Neural cell (in vitro differentiated cells): ENCODE data around the gene ZWILCH. TPM values are rescaled to one million over a fixed set of nuclear protein-coding genes. Genes with fewer than 3 reads are reported as not detected.

Source experiments
- H2AFZ ChIP-seq: fragments of 200-600, 300-800 bp; sonication (generic), shearing (Covaris generic); 2 replicates; pipeline ENCODE4 v1.6.0; 2014; ENCODE audit warnings: low read depth, mild to moderate bottlenecking, antibody characterized with exemption, low read length, moderate library complexity
- H3F3A ChIP-seq: fragments of 200-600 bp; shearing (Covaris generic); 2 replicates; pipeline ENCODE4 v1.6.1; 2016; ENCODE audit warnings: mild to moderate bottlenecking, moderate library complexity, mixed read lengths, antibody characterized with exemption, low read length; ENCODE audit not compliant: insufficient read depth, poor library complexity, severe bottlenecking
- H3K27ac ChIP-seq: fragments of 200-600, 300-800 bp; sonication (generic), shearing (Covaris generic); 2 replicates; pipeline ENCODE4 v1.5.1; 2014; ENCODE audit warnings: mild to moderate bottlenecking, low read length, moderate library complexity
- H3K27me3 ChIP-seq: fragments of 300-800, 200-600 bp; sonication (generic), shearing (Covaris generic); 2 replicates; pipeline ENCODE4 v1.6.0; 2014; ENCODE audit warnings: mild to moderate bottlenecking, low read depth, low read length, moderate library complexity; ENCODE audit not compliant: insufficient read depth
- H3K36me3 ChIP-seq: fragments of 300-800, 200-600 bp; sonication (generic), shearing (Covaris generic); 2 replicates; pipeline ENCODE4 v1.5.1; 2014; ENCODE audit warnings: mild to moderate bottlenecking, antibody characterized with exemption, low read length, moderate library complexity; ENCODE audit not compliant: insufficient read depth
- H3K4me2 ChIP-seq: fragments of 300-800, 200-600 bp; sonication (generic), shearing (Covaris generic); 2 replicates; pipeline ENCODE4 v1.6.0; 2014; ENCODE audit warnings: mild to moderate bottlenecking, low read length
- H3K4me3 ChIP-seq: fragments of 300-800, 200-600 bp; sonication (generic), shearing (Covaris generic); 2 replicates; pipeline ENCODE4 v1.5.1; 2014; ENCODE audit warnings: mild to moderate bottlenecking, low read length, moderate library complexity
- H3K79me2 ChIP-seq: fragments of 200-600 bp; shearing (Covaris generic); replicated peaks from 2 replicates; pipeline ENCODE4 v1.6.0; 2014; ENCODE audit warnings: mild to moderate bottlenecking, low read length, moderate library complexity; ENCODE audit not compliant: insufficient read depth
- H3K9ac ChIP-seq: fragments of 300-800, 200-600 bp; sonication (generic), shearing (Covaris generic); 2 replicates; pipeline ENCODE4 v1.6.1; 2016; ENCODE audit warnings: mild to moderate bottlenecking, low read length, mixed read lengths
- H3K9me2 ChIP-seq: fragments of 200-600 bp; shearing (Covaris generic); 2 replicates; pipeline ENCODE4 v1.6.1; 2016; ENCODE audit warnings: mild to moderate bottlenecking, low read length, mixed read lengths; ENCODE audit not compliant: insufficient read depth
- H3K9me3 ChIP-seq: fragments of 200-600, 300-800 bp; sonication (generic), shearing (Covaris generic); 2 replicates; pipeline ENCODE4 v1.6.1; 2016; ENCODE audit warnings: mild to moderate bottlenecking, mixed run types, low read length, moderate library complexity, mixed read lengths
- H4K20me1 ChIP-seq: fragments of 200-600 bp; shearing (Covaris generic); 2 replicates; pipeline ENCODE4 v1.6.1; 2016; ENCODE audit warnings: mild to moderate bottlenecking, mixed run types; ENCODE audit not compliant: insufficient read depth
- EP300 ChIP-seq: fragments of 450-650 bp; conservative IDR thresholded peaks from 2 replicates; pipeline ENCODE4 v1.6.1; 2014; ENCODE audit warnings: antibody characterized with exemption, mild to moderate bottlenecking, moderate library complexity; ENCODE audit not compliant: poor library complexity, severe bottlenecking
- EZH2 ChIP-seq: fragments of 200-600, 300-800 bp; shearing (Covaris generic), sonication (generic); IDR thresholded peaks from 2 replicates; pipeline ENCODE4 v1.6.1; 2014; ENCODE audit warnings: antibody characterized with exemption, low read length, borderline replicate concordance, mild to moderate bottlenecking; ENCODE audit not compliant: insufficient read depth, poor library complexity, severe bottlenecking
- MXI1 ChIP-seq: fragments of 450-650 bp; conservative IDR thresholded peaks from 2 replicates; pipeline ENCODE4 v1.6.1; 2014; ENCODE audit warnings: antibody characterized with exemption, mild to moderate bottlenecking; ENCODE audit not compliant: poor library complexity, severe bottlenecking
- POLR2AphosphoS5 ChIP-seq: IDR thresholded peaks from 2 replicates; pipeline ENCODE4 v1.6.1; 2012
- RAD21 ChIP-seq: fragments of 450-650 bp; conservative IDR thresholded peaks from 2 replicates; pipeline ENCODE4 v1.6.1; 2014; ENCODE audit warnings: antibody characterized with exemption, mild to moderate bottlenecking, moderate library complexity
- SMC3 ChIP-seq: fragments of 450-650 bp; conservative IDR thresholded peaks from 2 replicates; pipeline ENCODE4 v1.6.1; 2014; ENCODE audit warnings: antibody characterized with exemption, mild to moderate bottlenecking, moderate library complexity; ENCODE audit not compliant: poor library complexity
- TAF1 ChIP-seq: IDR thresholded peaks from 2 replicates; pipeline ENCODE4 v1.6.1; 2012; ENCODE audit warnings: low read depth
- polyA plus RNA-seq: library from polyadenylated mRNA; depleted of rRNA; stranded (reverse); fragments of >200 nt; gene quantifications from 2 replicates; pipeline ENCODE4 v1.2.3, GENCODE V29; 2014
- TF ChIP-seq, protein P1 (sequence below): fragments of 450-650 bp; IDR thresholded peaks from 2 replicates; pipeline ENCODE4 v1.5.1; 2014; ENCODE audit warnings: antibody characterized with exemption, mild to moderate bottlenecking, moderate library complexity; ENCODE audit not compliant: poor library complexity, severe bottlenecking
- TF ChIP-seq, protein P2 (sequence below): IDR thresholded peaks from 2 replicates; pipeline ENCODE4 v1.6.1; 2012; ENCODE audit warnings: borderline replicate concordance

Gene ZWILCH
- polyA plus RNA-seq, 1 donor from 2014 or later, result 63.1 TPM

DNA sequence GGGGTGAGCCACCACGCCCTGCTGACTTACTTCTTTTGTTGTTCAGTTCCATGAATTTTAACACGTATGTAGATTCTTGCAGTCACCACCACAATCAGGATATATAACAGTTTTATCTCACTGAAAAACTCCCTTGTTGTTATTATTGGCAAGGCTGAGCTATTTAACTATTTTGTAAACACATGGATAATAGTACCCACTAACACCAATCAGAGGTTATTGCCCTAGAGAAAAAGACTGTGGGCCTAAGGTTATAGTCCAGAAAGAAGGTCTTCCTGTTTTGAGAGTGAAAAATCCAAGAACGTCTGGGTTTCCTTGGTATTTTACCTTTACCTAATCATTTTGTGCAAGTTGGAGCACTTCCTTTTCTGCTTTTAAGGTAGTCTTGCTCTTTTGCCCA lies 9.5 kb downstream of the ZWILCH start:
- H3K9ac ChIP-seq, result no peak overlapping the region
- no peaks in the 10 kb centered on the region for H4K20me1 ChIP-seq

DNA sequence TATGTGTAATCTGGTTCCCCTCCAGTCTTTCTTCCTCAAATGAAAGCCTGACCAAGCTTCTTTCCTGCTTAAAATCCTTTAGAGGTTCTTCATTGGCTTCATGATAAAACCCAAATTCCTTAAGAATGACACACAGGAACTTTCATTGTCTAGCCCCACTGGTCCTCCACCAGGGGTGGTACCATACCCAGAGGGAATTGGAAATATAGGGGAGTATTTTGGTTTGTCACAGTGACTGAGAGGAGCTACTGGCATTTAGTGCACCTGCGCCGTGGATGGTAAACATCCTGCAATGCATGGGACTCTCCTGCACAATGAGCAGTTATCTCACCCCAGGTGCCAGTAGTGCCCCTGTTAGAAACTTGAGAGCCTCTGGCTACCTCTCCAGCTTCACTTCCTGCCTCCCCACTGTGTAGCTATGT lies 10.8 kb downstream of the ZWILCH start:
- H3K27me3 ChIP-seq, result no peaks in the 10 kb centered on the region
- no peaks in the 10 kb centered on the region for H3K9me3 ChIP-seq
- no peaks in the 10 kb centered on the region for H3K79me2 ChIP-seq
- TF ChIP-seq EP300, result no peak
- no peaks in the 10 kb centered on the region for H4K20me1 ChIP-seq
- H3K4me2 ChIP-seq, result no peak overlapping the region
- H3K27ac ChIP-seq, result no peak overlapping the region
- no peak overlapping the region for H3K9ac ChIP-seq
- no peak overlapping the region for H3K4me3 ChIP-seq
- H3K9me2 ChIP-seq, result no peaks in the 10 kb centered on the region
- no peak overlapping the region for H2AFZ ChIP-seq
- H3K36me3 ChIP-seq, result no peaks in the 10 kb centered on the region
- H3F3A ChIP-seq, result no peaks in the 10 kb centered on the region

More for the DNA sequence above, 9.5 kb downstream of the ZWILCH start:
- no peaks in the 10 kb centered on the region for H3K27me3 ChIP-seq
- H3F3A ChIP-seq, result no peaks in the 10 kb centered on the region
- no peak overlapping the region for H3K4me3 ChIP-seq
- no peaks in the 10 kb centered on the region for H3K9me3 ChIP-seq
- H3K36me3 ChIP-seq, result no peaks in the 10 kb centered on the region
- no peak overlapping the region for H3K4me2 ChIP-seq
- H2AFZ ChIP-seq, result no peak overlapping the region
- no peak overlapping the region for H3K27ac ChIP-seq
- H3K79me2 ChIP-seq, result no peaks in the 10 kb centered on the region
- no peaks in the 10 kb centered on the region for H3K9me2 ChIP-seq
- TF ChIP-seq TAF1 (no peak), POLR2AphosphoS5 (no peak), MXI1 (no peak), EZH2 (no peak), SMC3 (no peak), EP300 (no peak), RAD21 (no peak)
- TF ChIP-seq, protein P1, sequence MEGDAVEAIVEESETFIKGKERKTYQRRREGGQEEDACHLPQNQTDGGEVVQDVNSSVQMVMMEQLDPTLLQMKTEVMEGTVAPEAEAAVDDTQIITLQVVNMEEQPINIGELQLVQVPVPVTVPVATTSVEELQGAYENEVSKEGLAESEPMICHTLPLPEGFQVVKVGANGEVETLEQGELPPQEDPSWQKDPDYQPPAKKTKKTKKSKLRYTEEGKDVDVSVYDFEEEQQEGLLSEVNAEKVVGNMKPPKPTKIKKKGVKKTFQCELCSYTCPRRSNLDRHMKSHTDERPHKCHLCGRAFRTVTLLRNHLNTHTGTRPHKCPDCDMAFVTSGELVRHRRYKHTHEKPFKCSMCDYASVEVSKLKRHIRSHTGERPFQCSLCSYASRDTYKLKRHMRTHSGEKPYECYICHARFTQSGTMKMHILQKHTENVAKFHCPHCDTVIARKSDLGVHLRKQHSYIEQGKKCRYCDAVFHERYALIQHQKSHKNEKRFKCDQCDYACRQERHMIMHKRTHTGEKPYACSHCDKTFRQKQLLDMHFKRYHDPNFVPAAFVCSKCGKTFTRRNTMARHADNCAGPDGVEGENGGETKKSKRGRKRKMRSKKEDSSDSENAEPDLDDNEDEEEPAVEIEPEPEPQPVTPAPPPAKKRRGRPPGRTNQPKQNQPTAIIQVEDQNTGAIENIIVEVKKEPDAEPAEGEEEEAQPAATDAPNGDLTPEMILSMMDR, result no peak
- TF ChIP-seq, protein P2, sequence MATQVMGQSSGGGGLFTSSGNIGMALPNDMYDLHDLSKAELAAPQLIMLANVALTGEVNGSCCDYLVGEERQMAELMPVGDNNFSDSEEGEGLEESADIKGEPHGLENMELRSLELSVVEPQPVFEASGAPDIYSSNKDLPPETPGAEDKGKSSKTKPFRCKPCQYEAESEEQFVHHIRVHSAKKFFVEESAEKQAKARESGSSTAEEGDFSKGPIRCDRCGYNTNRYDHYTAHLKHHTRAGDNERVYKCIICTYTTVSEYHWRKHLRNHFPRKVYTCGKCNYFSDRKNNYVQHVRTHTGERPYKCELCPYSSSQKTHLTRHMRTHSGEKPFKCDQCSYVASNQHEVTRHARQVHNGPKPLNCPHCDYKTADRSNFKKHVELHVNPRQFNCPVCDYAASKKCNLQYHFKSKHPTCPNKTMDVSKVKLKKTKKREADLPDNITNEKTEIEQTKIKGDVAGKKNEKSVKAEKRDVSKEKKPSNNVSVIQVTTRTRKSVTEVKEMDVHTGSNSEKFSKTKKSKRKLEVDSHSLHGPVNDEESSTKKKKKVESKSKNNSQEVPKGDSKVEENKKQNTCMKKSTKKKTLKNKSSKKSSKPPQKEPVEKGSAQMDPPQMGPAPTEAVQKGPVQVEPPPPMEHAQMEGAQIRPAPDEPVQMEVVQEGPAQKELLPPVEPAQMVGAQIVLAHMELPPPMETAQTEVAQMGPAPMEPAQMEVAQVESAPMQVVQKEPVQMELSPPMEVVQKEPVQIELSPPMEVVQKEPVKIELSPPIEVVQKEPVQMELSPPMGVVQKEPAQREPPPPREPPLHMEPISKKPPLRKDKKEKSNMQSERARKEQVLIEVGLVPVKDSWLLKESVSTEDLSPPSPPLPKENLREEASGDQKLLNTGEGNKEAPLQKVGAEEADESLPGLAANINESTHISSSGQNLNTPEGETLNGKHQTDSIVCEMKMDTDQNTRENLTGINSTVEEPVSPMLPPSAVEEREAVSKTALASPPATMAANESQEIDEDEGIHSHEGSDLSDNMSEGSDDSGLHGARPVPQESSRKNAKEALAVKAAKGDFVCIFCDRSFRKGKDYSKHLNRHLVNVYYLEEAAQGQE, result no peak

DNA sequence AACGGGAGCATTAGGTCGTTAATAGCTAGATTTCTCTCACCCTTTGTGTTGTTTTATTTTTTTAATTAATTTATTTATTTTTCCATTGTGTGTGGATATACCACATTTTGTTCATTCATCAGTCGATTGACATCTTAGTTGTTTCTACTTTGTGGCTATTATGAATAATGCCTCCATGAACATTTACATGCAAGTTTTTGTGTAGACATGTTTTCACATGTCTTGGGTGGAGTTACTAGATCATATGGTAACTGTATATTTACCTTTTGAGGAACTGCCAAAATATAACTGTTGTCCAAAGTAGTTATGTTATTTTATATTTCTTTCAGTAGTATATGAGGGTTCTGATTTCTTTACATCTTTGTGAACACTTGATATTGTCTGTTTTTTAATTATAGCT lies 18.8 kb downstream of the ZWILCH start:
- Histone ChIP-seq H3K4me2 (no peak overlapping the region), H3K9me2 (no peaks in the 10 kb centered on the region), H3F3A (no peaks in the 10 kb centered on the region), H3K27me3 (no peaks in the 10 kb centered on the region), H3K4me3 (no peak overlapping the region), H3K9ac (no peak overlapping the region), H3K9me3 (no peaks in the 10 kb centered on the region), H3K79me2 (no peaks in the 10 kb centered on the region), H4K20me1 (no peaks in the 10 kb centered on the region), H3K27ac (no peak overlapping the region), H3K36me3 (peaks cover 4% of the 10 kb centered on the region), H2AFZ (no peak overlapping the region)
- no peak for TF ChIP-seq TAF1
- no peak for TF ChIP-seq POLR2AphosphoS5
- TF ChIP-seq MXI1, result no peak
- no peak for TF ChIP-seq SMC3
- TF ChIP-seq, protein P2, result no peak
- no peak for TF ChIP-seq EP300
- TF ChIP-seq, protein P1, result no peak
- TF ChIP-seq EZH2, result no peak
